HG03354 (cell line): ENCODE data around the gene NUP107.

Source experiments
- ATAC-seq: cut with Tn5 transposase; IDR thresholded peaks from one replicate; pipeline ENCODE4 v1.9.1; 2021; ENCODE audit warnings: mild to moderate bottlenecking; ENCODE audit not compliant: unreplicated experiment, poor library complexity, severe bottlenecking

NUP107 gene

GRCh38 chr12:68727776-68728175 is 41.0 kb downstream of the NUP107 start:
- no peak for ATAC-seq

DNA sequence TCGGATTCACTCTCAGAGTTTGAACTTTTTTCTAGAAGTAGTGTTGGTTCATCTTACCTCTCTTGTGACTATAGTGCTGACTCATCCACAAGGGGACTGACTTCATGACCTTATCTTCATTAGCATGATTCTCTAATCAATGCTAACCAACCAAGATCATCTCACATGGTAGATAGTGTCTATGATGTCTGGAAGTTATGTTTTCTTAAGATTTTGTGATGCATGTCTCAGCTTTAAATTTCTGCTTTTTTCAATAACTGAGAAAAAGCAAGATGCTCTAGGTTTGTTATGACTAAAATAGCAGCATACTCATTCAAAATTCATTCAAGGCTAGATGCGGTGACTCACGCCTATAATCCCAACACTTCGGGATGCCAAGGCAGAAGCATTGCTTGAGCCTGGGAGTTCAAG is 46.9 kb downstream of the NUP107 start:
- ATAC-seq: no peak

DNA sequence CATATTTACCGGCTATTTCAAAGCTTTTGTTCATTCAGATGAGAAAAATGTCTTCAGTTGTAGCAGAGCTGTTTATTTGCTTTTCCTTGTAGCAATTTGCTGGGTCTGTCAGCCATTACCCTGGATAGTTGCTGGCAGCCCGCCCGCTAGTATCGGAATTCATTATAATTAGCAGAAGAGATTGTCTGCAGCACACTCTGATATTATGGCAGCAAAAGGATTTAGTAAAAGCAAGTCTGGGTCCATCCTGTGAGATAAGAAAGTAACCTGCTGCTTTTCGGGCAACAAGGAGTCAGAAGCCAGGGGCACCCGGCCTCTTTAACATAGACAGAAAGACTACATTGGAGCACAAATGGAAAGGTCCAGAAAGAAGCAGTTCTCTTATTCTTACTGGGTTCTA is 53.1 kb downstream of the NUP107 start:
- ATAC-seq: no peak

DNA sequence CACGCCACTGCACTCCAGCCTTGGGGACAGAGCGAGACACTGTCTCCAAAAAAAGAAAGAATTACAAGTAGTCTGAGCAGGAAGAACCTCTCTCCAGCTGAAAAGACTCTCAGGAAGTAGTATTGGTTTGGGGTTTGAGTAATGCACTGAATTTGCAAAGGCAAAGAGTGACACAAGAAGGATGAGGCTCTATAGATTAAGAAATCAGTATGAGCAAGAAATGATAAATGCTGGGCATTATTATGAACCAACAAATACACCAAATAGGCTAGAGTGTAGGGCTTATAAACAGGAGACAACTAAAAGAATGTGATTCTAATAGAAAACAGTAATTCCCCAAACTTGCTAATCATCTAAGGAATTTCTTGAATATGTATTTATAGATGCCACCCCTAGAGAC is 56.6 kb downstream of the NUP107 start:
- no peak for ATAC-seq

DNA sequence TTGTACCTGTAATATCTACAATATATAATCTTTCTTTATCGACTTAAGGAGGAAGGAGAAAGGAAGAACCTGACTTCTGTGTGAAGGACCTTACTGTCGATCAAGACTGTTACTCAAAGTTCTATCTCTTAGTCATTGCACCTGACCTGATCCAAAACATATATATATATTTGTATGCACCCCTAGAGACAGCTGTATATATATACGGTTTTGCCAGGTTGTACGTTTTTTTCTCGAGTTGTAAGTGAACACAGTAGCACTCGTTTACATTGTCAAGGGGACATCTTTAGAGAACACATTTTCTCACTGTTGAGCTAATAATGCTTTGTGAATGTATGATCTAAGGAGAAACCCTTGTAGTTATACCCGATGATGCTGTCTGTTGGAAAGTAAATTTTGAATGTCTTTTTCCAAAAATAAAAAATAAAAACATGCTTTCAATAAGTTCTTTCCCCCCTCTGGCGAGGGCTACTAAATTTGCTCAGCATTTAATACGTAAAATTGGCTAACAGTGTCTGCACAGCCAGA is 58.7 kb downstream of the NUP107 start:
- ATAC-seq: peak; percentile 2

DNA sequence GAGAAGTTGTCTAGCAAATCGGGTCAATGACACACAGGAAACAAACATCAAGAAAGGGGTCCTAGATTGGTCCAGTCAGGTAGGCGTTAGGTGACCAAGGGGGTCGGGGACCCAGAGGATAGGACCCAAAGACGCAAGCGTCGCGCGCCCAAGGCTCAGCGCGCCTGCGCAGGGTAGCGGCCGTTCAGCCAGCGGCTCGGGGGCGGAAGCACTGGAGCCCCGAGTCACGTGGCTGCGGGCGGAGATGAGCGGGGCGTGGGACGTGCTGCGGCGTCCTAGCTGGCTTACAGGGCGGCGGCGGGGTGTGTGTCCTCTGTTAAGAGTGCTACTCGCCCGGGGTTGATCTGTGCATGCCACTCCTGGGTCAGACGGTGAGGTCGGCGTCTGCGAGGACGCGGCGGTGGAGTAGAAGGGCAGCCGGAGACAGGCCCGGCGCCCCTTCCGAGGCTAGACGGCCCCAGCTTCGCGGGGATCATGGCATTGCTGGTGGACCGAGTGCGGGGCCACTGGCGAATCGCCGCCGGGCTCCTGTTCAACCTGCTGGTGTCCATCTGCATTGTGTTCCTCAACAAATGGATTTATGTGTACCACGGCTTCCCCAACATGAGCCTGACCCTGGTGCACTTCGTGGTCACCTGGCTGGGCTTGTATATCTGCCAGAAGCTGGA is 59.3 kb downstream of the NUP107 start, which contains the start of gene SLC35E3:
TSS of gene SLC35E3 (plus strand) at position 273 of the 668 bp plus-strand sequence. CDS start at position 475, 202 bp downstream.
- ATAC-seq: peak; percentile 98

DNA sequence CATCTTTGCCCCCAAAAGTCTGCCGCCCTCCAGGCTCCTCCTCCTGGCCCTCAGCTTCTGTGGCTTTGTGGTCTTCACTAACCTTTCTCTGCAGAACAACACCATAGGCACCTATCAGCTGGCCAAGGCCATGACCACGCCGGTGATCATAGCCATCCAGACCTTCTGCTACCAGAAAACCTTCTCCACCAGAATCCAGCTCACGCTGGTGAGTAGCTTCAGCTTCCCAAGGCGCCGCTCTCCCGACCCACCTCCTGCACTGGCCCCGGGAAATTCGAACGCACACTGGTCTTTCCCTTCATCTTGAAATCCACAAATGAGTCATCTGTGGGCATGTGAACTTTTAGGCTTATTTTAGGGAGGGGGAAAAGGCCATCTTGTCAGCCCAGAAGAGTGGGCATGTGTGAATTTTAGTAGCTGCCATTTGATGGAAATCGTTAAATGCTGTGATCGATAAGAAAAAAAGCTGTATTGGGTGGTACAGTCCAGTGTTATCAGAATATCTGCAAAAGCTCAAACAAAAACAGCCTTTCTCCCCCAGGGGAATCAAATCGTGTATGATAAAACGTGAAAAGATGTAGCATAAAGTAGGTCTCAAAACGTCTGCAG is 59.9 kb downstream of the NUP107 start:
- ATAC-seq: peak; percentile 40

DNA sequence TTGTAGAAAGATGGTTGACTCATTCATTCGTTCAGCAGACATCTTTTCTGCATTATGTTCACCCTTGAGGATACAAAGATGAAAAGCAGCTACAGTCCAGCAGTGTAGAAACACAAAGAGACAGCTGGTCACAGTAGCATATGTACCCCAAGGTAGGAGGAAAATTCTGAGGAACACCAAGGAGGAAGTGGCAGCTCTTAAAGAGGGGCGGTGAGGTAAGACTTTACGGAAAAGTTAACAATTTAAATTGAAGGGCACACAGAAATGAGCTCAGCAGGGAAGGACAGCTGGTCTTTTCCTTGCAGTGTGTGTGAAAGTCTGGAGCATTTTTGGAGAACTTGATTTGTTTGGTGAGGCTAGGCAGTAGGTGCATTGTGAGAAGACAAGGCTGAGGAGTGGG is 62.7 kb downstream of the NUP107 start:
- ATAC-seq: no peak

DNA sequence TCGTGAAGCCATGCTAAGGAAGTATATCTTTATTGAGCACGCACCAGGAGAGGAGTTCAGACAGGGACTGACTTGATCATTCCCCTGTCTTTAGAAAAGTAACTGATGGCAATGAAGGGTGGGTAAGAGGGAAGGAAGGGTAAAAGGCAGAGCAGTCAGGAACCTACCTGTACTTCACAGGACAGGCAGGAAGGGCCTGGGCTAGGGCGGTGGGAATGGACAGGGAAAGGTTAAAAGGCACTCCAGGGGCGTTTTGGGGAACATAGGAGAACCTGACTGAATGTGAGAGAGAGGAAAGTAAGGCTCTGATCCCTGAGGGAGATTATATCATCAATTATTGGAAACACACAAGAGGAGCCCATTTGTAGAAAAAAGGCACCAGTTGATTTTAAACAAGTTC is 63.1 kb downstream of the NUP107 start:
- ATAC-seq: no peak

GRCh38 chr12:68750506-68750905 is 63.7 kb downstream of the NUP107 start:
- ATAC-seq: no peak

DNA sequence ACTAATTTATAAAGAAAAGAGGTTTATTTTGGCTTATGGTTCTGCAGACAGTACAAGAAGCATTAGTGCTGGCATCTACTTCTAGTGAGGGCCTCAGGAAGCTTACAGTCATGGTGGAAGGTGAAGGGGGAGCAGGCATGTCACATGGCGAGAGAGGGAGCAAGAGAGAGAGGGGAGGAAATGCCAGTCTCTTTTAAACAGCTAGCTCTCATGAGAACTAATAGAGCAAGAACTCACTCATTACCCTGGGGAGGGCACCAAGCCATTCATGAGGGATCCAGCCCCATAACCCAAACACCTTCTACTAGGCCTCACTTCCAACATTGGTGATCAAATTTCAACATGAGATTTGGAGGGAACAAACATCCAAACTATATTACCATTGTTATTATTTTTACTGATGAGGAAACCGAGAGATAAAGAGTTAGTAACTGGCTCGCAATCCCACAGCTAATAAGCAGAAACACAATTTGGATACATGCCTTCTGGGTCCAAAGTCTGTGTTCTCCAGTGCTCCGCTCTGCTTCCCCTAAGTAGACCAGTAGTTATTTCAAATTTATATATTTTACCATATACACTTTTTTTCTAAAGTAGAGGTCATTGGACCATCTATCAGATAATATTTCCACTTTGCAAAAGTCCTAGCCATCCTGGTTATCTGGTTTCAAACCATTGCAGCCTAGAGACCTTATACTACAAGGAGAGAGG is 68.9 kb downstream of the NUP107 start:
- ATAC-seq: no peak

- ATAC-seq: no peak
These were observed 73.1 kb downstream of the NUP107 start for GRCh38 chr12:68759852-68760251.

DNA sequence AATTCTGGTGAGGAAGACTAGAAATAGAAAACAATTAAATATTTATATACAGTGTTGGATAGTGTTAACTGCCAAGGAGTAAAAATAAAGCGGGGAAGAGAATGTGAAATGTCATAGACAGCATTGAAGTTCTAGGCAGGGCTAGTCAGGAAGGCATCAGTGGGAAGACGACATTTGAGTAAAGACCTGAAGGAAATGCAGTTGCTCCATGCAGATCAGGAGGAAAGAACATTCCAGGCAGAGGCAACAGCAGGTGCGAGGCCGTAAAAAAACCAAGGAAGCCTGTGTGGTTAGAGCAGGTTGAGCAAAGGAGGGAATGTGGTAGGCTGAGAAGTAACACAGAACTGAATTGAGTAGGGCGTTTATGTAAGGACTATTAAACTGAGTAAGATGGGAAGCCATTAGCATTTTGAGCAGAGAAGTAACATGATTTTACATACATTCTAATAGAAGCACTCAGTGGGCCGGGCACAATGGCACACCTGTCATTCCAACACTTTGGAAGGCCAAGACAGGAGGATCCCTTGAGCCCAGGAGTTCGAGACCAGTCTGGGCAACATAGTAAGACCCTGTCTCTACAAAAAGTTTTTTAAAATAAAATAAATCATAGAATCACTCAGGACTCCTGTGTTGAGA is 74.1 kb downstream of the NUP107 start:
- no peak for ATAC-seq

GRCh38 chr12:68761442-68761812 is 74.6 kb downstream of the NUP107 start:
- ATAC-seq: no peak

GRCh38 chr12:68761901-68762630 is 75.3 kb downstream of the NUP107 start:
- no peak for ATAC-seq

GRCh38 chr12:68762691-68763090 is 75.9 kb downstream of the NUP107 start:
- no peak for ATAC-seq

DNA sequence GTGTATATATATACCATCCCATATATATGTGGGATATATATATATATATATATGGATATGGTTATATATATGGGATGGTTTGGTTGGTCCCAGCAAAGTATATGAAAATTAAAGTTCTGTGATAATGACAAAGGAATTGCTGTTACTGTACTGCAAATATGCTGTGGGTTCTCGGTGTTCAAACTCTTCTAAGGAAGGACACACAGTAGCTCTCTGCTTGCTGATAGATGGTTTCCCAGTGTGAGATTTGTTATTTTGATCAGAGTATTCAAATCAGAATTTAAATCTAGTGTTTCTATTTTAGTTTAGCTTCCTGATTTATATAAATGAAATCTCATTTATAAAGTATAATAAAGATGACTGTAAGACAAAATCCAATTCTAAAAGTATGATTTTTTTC is 78.9 kb downstream of the NUP107 start:
- no peak for ATAC-seq

GRCh38 chr12:68766646-68767045 is 79.9 kb downstream of the NUP107 start:
- no peak for ATAC-seq

GRCh38 chr12:68767191-68767590 is 80.4 kb downstream of the NUP107 start:
- no peak for ATAC-seq

GRCh38 chr12:68768431-68768939 is 81.7 kb downstream of the NUP107 start:
- ATAC-seq: no peak
